Right lobe of liver (tissue), 4 donors: ENCODE data around the gene CEP43.

ENCODE experiments used
- CTCF ChIP-seq, 4 donors: fragments of 200-600 bp in 3 of 4; fragments of 450-650 bp in 1 of 4; IDR thresholded peaks; one replicate each; pipeline versions ENCODE4 v1.5.1 to v1.8.0; 2016 to 2022; ENCODE audit warnings: antibody characterized with exemption in 4 of 4, mild to moderate bottlenecking in 2 of 4
- POLR2A ChIP-seq: fragments of 450-650 bp; IDR thresholded peaks from one replicate; pipeline ENCODE4 v1.6.1; 2017; ENCODE audit warnings: antibody characterized with exemption, mild to moderate bottlenecking
- donor health status: DM: no; HTN: no; CAD: no.
- donor health status: DM: no; HTN: no; CAD: no.
- donor health status: DM: no; HTN: yes; CAD: no.

DNA sequence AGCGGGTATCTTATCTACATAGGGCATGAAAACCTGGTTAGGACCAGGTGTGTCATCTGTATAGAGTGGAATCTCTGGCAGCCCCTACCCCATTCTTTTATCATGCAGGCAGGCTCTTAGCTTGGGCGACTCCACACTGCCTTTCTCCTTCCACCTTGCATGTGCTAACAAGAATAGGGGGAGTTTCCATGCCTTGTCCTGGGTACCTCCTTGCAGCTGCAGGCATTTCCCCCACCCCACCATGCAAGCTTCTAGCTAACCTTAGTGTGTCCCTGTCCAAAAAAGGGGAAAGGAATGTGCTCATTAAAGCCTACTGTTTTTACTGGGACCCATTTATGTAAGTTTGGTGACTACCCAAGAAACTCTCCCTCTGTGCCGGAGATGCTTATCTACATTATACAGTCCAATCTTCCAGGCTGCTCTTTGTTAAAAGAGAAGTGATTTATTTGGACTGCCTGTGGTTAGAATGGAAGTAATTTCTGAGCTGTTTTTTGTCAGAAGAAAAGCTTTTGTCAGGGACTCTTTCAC lies 10.5 kb upstream of the CEP43 start:
- TF ChIP-seq CTCF (IDR thresholded peaks at IDR 0.05): no peak
- no peak for TF ChIP-seq POLR2A
